Neural cell (in vitro differentiated cells): ENCODE results near the gene KRTAP13-3. TPM values are rescaled to one million over a fixed set of nuclear protein-coding genes. Genes with fewer than 3 reads are reported as not detected.

Source experiments
- H2AFZ ChIP-seq: fragments of 200-600, 300-800 bp; sonication (generic), shearing (Covaris generic); 2 replicates; pipeline ENCODE4 v1.6.0; 2014; ENCODE audit warnings: low read depth, mild to moderate bottlenecking, antibody characterized with exemption, low read length, moderate library complexity
- H3F3A ChIP-seq: fragments of 200-600 bp; shearing (Covaris generic); 2 replicates; pipeline ENCODE4 v1.6.1; 2016; ENCODE audit warnings: mild to moderate bottlenecking, moderate library complexity, mixed read lengths, antibody characterized with exemption, low read length; ENCODE audit not compliant: insufficient read depth, poor library complexity, severe bottlenecking
- H3K27ac ChIP-seq: fragments of 200-600, 300-800 bp; sonication (generic), shearing (Covaris generic); 2 replicates; pipeline ENCODE4 v1.5.1; 2014; ENCODE audit warnings: mild to moderate bottlenecking, low read length, moderate library complexity
- H3K27me3 ChIP-seq: fragments of 300-800, 200-600 bp; sonication (generic), shearing (Covaris generic); 2 replicates; pipeline ENCODE4 v1.6.0; 2014; ENCODE audit warnings: mild to moderate bottlenecking, low read depth, low read length, moderate library complexity; ENCODE audit not compliant: insufficient read depth
- H3K36me3 ChIP-seq: fragments of 300-800, 200-600 bp; sonication (generic), shearing (Covaris generic); 2 replicates; pipeline ENCODE4 v1.5.1; 2014; ENCODE audit warnings: mild to moderate bottlenecking, antibody characterized with exemption, low read length, moderate library complexity; ENCODE audit not compliant: insufficient read depth
- H3K4me2 ChIP-seq: fragments of 300-800, 200-600 bp; sonication (generic), shearing (Covaris generic); 2 replicates; pipeline ENCODE4 v1.6.0; 2014; ENCODE audit warnings: mild to moderate bottlenecking, low read length
- H3K4me3 ChIP-seq: fragments of 300-800, 200-600 bp; sonication (generic), shearing (Covaris generic); 2 replicates; pipeline ENCODE4 v1.5.1; 2014; ENCODE audit warnings: mild to moderate bottlenecking, low read length, moderate library complexity
- H3K79me2 ChIP-seq: fragments of 200-600 bp; shearing (Covaris generic); replicated peaks from 2 replicates; pipeline ENCODE4 v1.6.0; 2014; ENCODE audit warnings: mild to moderate bottlenecking, low read length, moderate library complexity; ENCODE audit not compliant: insufficient read depth
- H3K9ac ChIP-seq: fragments of 300-800, 200-600 bp; sonication (generic), shearing (Covaris generic); 2 replicates; pipeline ENCODE4 v1.6.1; 2016; ENCODE audit warnings: mild to moderate bottlenecking, low read length, mixed read lengths
- H3K9me2 ChIP-seq: fragments of 200-600 bp; shearing (Covaris generic); 2 replicates; pipeline ENCODE4 v1.6.1; 2016; ENCODE audit warnings: mild to moderate bottlenecking, low read length, mixed read lengths; ENCODE audit not compliant: insufficient read depth
- H3K9me3 ChIP-seq: fragments of 200-600, 300-800 bp; sonication (generic), shearing (Covaris generic); 2 replicates; pipeline ENCODE4 v1.6.1; 2016; ENCODE audit warnings: mild to moderate bottlenecking, mixed run types, low read length, moderate library complexity, mixed read lengths
- H4K20me1 ChIP-seq: fragments of 200-600 bp; shearing (Covaris generic); 2 replicates; pipeline ENCODE4 v1.6.1; 2016; ENCODE audit warnings: mild to moderate bottlenecking, mixed run types; ENCODE audit not compliant: insufficient read depth
- EP300 ChIP-seq: fragments of 450-650 bp; conservative IDR thresholded peaks from 2 replicates; pipeline ENCODE4 v1.6.1; 2014; ENCODE audit warnings: antibody characterized with exemption, mild to moderate bottlenecking, moderate library complexity; ENCODE audit not compliant: poor library complexity, severe bottlenecking
- EZH2 ChIP-seq: fragments of 200-600, 300-800 bp; shearing (Covaris generic), sonication (generic); IDR thresholded peaks from 2 replicates; pipeline ENCODE4 v1.6.1; 2014; ENCODE audit warnings: antibody characterized with exemption, low read length, borderline replicate concordance, mild to moderate bottlenecking; ENCODE audit not compliant: insufficient read depth, poor library complexity, severe bottlenecking
- MXI1 ChIP-seq: fragments of 450-650 bp; conservative IDR thresholded peaks from 2 replicates; pipeline ENCODE4 v1.6.1; 2014; ENCODE audit warnings: antibody characterized with exemption, mild to moderate bottlenecking; ENCODE audit not compliant: poor library complexity, severe bottlenecking
- POLR2AphosphoS5 ChIP-seq: IDR thresholded peaks from 2 replicates; pipeline ENCODE4 v1.6.1; 2012
- RAD21 ChIP-seq: fragments of 450-650 bp; conservative IDR thresholded peaks from 2 replicates; pipeline ENCODE4 v1.6.1; 2014; ENCODE audit warnings: antibody characterized with exemption, mild to moderate bottlenecking, moderate library complexity
- REST ChIP-seq: IDR thresholded peaks from 2 replicates; pipeline ENCODE4 v1.6.1; 2012; ENCODE audit warnings: borderline replicate concordance
- SMC3 ChIP-seq: fragments of 450-650 bp; conservative IDR thresholded peaks from 2 replicates; pipeline ENCODE4 v1.6.1; 2014; ENCODE audit warnings: antibody characterized with exemption, mild to moderate bottlenecking, moderate library complexity; ENCODE audit not compliant: poor library complexity
- TAF1 ChIP-seq: IDR thresholded peaks from 2 replicates; pipeline ENCODE4 v1.6.1; 2012; ENCODE audit warnings: low read depth
- polyA plus RNA-seq: library from polyadenylated mRNA; depleted of rRNA; stranded (reverse); fragments of >200 nt; gene quantifications from 2 replicates; pipeline ENCODE4 v1.2.3, GENCODE V29; 2014
- TF ChIP-seq, protein P1 (sequence below): fragments of 450-650 bp; IDR thresholded peaks from 2 replicates; pipeline ENCODE4 v1.5.1; 2014; ENCODE audit warnings: antibody characterized with exemption, mild to moderate bottlenecking, moderate library complexity; ENCODE audit not compliant: poor library complexity, severe bottlenecking

KRTAP13-3 gene
- polyA plus RNA-seq, 1 donor from 2014 or later = not detected

- Histone ChIP-seq H3K27ac (no peak overlapping the region), H3K79me2 (no peaks in the 10 kb centered on the region), H3K36me3 (no peaks in the 10 kb centered on the region), H3K9ac (no peak overlapping the region), H2AFZ (no peak overlapping the region), H3K9me3 (no peaks in the 10 kb centered on the region), H4K20me1 (no peaks in the 10 kb centered on the region), H3K9me2 (no peaks in the 10 kb centered on the region), H3K4me2 (no peak overlapping the region), H3K27me3 (no peaks in the 10 kb centered on the region), H3K4me3 (no peak overlapping the region), H3F3A (no peaks in the 10 kb centered on the region)
- TF ChIP-seq EP300 (no peak), EZH2 (no peak), POLR2AphosphoS5 (no peak), RAD21 (no peak), MXI1 (no peak), TAF1 (no peak), REST (no peak), SMC3 (no peak)
- TF ChIP-seq, protein P1, sequence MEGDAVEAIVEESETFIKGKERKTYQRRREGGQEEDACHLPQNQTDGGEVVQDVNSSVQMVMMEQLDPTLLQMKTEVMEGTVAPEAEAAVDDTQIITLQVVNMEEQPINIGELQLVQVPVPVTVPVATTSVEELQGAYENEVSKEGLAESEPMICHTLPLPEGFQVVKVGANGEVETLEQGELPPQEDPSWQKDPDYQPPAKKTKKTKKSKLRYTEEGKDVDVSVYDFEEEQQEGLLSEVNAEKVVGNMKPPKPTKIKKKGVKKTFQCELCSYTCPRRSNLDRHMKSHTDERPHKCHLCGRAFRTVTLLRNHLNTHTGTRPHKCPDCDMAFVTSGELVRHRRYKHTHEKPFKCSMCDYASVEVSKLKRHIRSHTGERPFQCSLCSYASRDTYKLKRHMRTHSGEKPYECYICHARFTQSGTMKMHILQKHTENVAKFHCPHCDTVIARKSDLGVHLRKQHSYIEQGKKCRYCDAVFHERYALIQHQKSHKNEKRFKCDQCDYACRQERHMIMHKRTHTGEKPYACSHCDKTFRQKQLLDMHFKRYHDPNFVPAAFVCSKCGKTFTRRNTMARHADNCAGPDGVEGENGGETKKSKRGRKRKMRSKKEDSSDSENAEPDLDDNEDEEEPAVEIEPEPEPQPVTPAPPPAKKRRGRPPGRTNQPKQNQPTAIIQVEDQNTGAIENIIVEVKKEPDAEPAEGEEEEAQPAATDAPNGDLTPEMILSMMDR = no peak
Observed at GRCh38 chr21:30444204-30444603, 18.5 kb upstream of the KRTAP13-3 start.

DNA sequence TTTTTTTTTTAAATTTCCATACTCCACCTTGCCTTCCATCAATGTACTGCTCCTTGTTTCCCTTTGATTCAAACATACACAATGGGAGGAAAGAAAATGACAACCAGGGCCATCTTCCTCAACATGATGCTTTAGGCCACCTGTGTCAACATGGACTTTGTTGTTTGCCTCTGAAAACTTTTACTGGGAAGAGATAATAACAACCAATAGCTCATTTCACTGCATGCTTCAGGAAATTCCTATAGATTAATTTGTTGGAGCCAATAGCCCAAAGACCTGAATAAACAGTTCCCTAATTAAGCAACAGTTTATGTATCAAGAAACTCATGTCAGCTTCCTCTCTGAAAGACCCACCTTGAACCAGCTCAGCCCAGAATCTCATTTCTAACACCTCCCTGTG is 17.5 kb upstream of the KRTAP13-3 start:
- Histone ChIP-seq H3F3A (no peaks in the 10 kb centered on the region), H3K4me2 (no peak overlapping the region)
- TF ChIP-seq EZH2 (no peak), RAD21 (no peak)

GRCh38 chr21:30439975-30440374 is 14.2 kb upstream of the KRTAP13-3 start, which contains the start of gene KRTAP15-1:
Gene KRTAP15-1, plus strand, starts transcription at chr21:30440275. Its CDS starts 53 bp downstream, at chr21:30440328.
- Histone ChIP-seq H3K4me3 (no peak within 1 kb of the TSS), H3F3A (no peaks in the 10 kb centered on the region), H2AFZ (no peak within 1 kb of the TSS), H3K4me2 (no peak within 1 kb of the TSS), H3K36me3 (no peaks in the 10 kb centered on the region), H3K9me2 (no peaks in the 10 kb centered on the region), H3K79me2 (no peaks in the 10 kb centered on the region), H3K27me3 (no peaks in the 10 kb centered on the region), H3K9me3 (no peaks in the 10 kb centered on the region), H3K9ac (no peak within 1 kb of the TSS), H4K20me1 (no peaks in the 10 kb centered on the region), H3K27ac (no peak within 1 kb of the TSS)
- TF ChIP-seq MXI1 = no peak

More for the DNA sequence above, 17.5 kb upstream of the KRTAP13-3 start:
- H3K79me2 ChIP-seq = no peaks in the 10 kb centered on the region
- no peak overlapping the region for H3K27ac ChIP-seq
- H3K9me2 ChIP-seq = no peaks in the 10 kb centered on the region
- no peaks in the 10 kb centered on the region for H4K20me1 ChIP-seq
- H2AFZ ChIP-seq = no peak overlapping the region
- H3K27me3 ChIP-seq = no peaks in the 10 kb centered on the region
- H3K9ac ChIP-seq = no peak overlapping the region
- no peaks in the 10 kb centered on the region for H3K36me3 ChIP-seq
- H3K9me3 ChIP-seq = no peaks in the 10 kb centered on the region
- no peak overlapping the region for H3K4me3 ChIP-seq
